ENCODE measurements around the gene XRCC6.

DNA sequence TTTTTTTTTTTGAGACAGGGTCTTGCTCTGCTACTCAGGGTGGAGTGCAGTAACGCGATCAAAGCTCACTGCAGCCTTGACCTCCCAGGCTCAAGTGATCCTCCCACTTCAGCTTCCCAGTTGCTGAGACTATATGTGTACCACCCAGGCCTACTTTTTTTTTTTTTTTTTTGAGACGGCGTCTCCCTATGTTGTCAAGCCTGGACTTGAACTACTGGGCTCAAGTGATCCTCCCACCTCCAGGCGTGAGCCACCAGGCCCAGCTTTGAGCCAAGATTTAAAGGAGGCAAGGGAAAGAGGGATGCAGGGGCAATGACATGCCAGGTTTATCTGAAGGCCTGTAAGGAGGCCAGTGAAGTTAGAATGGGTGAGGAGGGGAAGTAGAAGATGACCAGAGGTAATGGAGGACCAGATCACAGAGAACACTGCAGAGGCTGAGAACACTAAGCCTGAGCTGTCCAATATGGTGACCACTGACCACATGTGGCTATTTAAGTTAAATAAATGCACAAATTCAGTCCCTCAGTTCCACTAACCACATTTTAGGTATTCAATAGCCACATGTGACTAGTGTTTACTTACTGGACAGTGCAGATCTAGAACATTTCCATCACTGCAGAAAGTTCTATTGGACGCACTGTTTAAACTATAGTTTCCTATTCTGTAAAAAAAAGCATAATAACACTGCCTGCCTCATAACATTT, 8.3 kb upstream of the XRCC6 start:
- TF ChIP-seq HNRNPL (IDR thresholded peaks at IDR 0.05; ENCODE audit: low read depth, low read length): no peak
- TF ChIP-seq ZNF830 (CRISPR knock-in tag; IDR thresholded peaks at IDR 0.05): no peak

Data from K562 (cell line).